GM19099 (cell line): ENCODE results near the gene KIF16B.

Experiments used
- POLR2A ChIP-seq: IDR thresholded peaks from 3 replicates; pipeline ENCODE4 v1.6.1; 2011; ENCODE audit warnings: low read depth; ENCODE audit not compliant: insufficient read length; ENCODE audit errors: extremely low read depth

Gene KIF16B

DNA sequence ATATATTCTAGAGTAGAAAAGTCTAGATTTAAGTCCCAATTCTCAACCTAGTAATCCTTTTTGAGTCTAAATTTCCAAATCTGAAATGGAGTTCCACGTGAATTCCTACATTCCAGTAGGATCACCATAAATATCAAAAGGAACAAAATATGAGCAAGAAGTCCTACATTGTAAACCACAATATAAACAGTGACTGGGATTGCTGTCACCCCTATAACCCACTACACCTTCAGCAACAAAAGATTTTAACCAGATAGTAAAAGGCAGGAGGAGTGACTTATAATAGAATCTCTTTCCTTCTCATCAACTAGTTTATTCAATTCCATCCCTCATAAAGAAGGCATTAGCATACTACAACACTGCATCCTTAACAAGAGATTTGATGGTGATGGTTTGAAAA, 210.6 kb downstream of the KIF16B start:
- TF ChIP-seq POLR2A = no peak

DNA sequence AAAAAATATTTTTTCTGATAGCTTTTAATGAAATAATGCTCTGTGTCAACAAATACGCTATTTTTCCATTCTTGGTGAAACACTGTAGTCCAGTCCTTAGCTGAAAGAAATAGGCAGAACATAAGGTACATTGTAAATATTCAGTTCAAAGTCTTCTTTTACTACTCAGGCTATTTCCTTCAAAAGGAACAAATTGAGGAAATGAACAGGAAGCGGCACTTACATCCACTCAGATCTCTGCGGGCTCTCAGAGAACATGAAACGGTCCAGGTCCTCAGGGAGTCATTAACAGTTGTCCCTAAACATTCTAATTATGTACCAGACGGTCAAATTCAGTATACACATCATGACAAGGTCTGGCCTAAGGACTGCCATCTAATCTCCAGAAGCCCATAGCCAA, 212.6 kb downstream of the KIF16B start:
- TF ChIP-seq POLR2A = no peak

DNA sequence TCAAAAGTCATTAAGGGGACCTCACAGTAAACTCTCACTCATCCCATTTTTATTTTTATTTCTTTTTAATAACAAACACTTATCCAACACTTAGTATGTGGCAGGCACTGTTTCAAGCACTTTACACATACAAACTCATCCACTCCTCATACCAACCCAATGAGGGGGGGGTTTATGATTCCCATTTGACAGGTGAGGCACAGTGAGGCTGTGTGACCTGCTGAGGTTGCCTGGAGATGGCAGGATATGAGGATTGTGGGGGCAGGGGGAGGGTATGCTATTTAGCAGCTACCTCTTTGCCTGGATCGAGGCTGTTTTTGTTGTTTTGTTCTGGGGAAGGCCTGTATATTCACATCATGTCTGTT, 219.8 kb downstream of the KIF16B start:
- TF ChIP-seq POLR2A = no peak

DNA sequence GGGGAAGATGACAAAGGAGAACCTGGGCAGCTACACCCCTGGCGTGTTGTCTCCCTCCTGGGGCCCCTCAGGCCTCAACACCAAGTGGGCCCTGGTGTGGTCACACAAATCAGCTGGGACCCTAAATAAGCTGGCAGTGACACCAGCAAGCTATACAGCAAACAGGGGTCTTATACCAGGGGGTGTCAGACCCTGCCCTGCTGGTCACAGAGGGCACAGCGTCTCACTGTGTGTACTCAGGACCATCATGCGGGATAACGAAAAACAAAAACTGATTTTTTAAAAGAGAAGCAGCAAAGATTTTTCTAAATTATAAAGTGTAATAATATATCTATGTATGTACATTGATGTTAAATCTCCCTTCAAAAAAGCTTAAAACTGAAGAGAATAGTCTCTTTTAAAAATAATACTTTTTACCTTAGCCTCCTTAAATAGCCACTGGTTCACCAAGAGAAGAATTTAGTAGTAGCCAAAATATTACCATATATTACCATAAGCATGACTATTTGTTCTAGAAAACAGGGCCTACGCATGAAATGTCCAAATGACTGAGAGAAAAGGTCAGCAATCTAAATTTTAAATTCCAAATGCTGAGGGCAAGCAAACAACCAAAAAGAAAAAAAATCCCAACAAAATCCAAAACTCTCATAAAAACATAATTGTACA, 220.4 kb downstream of the KIF16B start:
- TF ChIP-seq POLR2A = no peak

DNA sequence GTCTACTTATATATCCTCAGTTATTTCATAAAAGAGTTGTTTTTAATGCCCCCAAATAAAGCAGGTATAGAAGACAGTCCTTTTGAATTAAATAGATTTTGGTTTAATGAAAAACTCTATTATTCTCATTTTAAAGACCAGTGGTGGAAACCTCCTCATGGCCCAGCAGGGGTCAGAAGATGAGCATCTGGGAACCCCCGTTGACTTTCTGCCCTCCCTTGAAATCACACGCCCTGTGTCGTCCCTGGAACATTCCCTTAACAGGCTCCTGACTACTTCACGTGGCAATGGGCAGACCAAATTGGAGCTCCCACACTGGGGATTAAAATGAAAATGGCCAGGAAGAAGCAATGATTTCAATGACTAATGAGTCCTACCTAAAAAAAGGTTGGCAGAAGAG, 220.9 kb downstream of the KIF16B start:
- no peak for TF ChIP-seq POLR2A

DNA sequence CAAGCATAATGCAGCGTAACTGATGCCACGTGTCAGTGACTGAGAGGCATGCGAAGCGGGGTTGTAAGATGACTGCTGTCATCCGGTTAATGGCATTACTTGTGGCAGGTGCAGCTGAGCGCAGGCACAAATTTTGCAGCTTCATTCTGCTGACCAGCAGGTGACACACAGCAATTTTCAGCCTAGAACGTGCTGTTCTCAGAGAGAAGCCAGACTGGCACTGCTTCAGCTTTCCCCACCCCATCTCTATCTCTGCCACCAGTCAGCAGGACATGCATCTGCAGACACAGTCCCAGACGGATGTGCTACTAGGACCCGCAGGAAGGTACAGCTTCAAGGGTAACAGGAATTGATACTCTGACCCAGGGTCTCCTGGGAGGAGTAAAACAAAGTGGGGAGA, 221.8 kb downstream of the KIF16B start:
- TF ChIP-seq POLR2A = no peak

DNA sequence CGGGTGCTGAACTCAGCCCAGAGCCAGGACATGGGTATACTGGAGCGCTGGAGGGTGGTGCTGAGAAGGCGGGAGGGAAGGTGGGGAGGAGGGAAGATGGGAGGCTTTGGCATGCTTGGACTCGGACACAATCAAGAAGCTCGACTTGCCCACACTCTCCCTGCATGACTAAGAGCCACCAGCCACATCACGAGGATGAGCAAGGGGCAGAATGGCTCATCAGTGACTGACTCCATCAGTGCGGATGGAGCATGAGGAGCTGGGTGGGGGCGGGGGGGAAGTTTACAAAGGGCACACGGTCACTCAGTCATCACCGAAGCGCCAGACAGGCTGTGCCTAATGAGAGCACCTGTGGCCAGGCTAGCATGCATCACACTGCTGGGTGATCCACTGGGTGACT, 222.8 kb downstream of the KIF16B start:
- TF ChIP-seq POLR2A = no peak

DNA sequence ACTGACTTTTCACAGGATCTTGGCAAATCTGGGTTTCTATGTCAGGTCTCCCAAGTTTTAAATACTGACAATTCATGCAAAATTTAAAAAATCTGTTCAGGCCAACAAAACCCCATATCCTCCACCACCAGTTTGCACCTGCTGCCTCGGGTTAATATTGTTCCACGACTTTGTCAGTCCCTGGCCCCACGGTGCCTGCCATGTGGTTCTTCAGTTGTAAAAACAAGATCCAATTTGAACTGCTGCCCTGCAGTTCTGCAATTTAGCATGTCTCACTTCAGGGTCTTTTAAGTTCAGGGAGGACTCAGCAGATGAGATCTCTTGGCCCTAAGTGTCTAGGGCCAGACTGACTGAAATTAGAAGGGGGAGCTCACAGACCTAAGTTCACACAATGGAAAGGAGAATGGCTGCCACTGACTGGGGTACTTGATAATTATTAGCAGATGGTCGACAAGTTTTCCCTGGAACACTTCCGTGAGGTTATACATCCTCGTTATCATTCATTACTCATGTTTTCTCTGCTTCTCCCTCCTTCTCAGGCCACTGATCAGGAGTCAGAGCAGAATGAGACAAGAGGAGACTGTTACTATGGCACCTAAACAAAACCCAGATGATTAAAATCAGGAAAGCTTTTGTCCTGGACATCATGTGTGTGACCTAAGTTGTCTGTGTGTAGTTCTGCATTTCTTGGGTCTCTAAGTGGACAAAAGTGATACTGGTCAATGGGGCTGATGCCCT, 223.6 kb downstream of the KIF16B start:
- no peak for TF ChIP-seq POLR2A

DNA sequence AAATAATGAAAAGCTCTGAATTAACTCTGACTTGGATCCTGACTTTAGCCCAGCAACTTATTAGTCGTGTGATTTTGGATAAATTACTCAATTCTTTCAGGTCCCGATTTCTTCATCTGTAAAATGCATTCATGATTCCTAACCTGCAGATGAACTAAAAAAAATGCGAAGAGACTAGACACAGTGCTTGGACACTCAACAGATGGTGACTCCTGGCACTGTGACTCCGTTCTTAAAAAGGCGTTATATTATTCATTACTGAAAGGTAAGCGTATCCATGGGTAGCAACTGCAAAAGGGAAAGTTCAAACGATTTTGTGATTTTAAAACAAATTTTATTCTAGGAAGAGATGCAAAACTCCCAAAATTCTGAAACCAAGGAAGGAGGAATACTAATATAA, 226.3 kb downstream of the KIF16B start:
- TF ChIP-seq POLR2A = no peak

DNA sequence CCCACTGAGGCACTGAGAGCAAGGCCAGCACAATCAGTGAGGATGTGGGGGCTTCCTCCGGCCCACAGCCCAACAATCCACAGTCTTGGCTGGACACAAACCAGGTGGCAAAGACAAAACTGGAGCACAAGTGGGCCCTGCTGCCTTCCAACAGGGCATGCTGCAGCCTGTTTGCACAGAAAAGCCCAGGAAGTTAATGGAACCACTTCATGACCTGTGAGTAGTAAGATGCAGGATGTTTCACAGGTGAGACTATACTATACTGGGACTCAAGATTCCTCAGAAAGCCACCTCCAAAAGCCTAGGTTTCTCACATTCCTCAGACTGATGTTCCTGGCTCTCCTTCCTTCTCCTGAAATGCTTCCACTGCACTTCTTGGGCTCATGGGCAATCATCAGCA, 235.5 kb downstream of the KIF16B start:
- TF ChIP-seq POLR2A = no peak

DNA sequence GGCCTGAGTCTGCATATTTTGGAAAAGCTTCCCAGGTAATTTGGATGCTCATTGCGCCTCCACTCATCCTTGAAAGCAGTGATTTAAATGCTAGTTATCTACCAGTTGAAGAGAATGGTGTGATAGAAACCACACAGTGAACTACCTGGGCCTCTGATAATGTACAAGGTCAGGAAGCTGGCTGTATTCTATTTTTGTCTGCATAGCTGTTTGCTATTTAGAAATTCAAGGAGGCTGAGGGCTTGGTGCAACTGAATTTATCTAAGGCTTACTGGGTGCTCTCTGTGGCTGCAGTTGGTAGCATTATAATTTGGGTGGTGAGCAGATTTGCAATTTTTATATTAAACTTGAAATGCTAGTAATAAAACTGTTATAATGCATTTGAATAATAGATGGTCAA, 245.6 kb downstream of the KIF16B start:
- TF ChIP-seq POLR2A = no peak

DNA sequence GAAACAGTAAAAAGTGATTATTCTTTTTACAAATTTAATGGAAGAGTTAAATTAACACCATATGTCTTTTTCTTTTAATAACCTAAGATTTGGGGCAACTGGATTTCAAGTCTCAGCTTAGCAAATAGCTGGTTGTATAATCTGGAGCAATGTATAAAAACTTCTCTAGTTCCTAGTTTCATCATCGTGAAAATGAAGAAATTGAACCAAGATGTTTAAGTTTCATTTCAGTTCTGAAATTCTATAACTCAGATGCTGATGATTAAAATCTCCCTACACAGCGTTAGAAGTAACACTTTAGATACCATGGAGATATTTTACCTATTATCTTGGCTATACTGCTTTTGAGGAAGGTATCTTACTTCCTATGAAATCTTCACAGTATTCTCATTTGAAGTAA, 252.0 kb downstream of the KIF16B start:
- no peak for TF ChIP-seq POLR2A

DNA sequence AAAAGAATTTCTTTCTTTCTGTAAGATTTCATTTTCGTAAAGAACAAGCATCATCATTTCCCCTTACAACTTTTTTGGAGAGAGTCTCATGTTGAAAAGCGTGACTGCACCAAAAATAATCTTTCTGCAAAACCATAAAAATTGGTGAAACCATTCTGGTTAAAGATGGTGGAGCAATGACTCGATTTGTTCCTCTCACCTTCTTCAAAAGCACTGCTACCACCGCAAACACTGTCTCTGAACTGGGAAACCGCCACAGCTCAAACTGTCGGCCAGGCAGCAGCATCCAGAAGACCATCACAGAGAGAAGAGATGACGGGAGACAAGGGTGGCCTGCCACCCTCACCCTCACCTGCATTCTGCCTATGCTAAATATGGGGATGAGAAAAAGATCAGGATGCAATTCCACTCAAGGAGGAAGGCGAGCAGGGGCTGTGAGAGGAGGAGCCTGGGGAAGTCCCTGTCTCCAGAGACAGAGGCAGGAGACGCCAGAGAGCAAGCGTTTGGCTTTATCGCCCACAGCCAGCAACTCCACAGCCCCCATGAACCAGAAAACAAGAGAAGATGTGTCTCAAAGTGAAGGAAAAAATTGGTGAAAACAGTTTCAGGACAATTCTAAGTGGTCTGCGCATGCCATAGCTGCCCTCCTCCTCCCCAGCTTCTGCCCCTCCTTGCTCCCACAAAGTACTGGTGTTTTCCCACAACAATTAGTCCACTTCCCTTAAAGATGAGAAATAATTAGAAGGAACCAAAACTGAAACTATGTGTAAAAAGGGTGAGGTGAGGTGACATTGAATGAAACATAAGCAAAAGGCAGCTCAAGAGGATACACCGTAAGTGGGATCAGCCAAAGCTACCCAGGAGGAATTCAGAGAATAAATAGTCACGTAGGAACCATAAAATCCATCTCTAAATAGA, 255.5 kb downstream of the KIF16B start:
- TF ChIP-seq POLR2A = no peak

DNA sequence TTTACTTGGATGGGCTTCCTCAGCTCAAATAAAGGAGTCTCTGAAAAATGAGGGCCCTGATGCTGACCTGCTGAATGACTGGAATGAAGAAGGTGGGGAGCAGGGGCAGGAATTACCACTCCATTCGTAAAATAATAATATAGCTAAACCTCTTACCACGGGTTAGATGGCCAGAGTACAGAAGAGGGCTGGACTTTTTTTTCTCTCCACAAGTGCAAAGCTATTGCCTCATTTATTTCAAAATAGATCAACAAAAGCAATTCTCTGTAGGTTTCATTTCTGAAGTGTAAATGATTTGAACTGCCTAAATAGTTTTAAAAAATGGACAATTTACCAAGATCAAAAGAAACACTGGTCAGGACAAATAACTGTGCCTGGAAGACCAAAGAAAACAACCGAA, 256.7 kb downstream of the KIF16B start:
- TF ChIP-seq POLR2A = no peak

DNA sequence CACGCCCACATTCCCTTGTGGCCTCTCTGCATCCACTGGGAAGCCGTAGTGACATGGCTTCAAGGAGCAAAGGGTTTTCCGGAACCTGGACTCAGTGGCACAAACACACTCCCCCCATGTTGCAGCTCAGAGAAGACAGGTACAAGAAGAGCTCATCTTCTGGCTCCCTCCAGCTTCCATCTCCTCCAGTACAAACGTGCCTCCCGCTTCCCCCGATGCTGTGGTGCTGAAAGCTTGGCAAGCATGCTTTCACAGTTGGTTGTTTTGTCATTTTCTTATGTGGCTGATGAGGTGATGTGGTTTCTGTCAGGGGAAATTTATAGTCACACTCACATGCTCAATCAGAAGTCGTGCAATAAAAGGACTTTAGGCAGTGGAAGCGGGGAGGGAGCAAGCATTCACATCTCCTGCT, 258.5 kb downstream of the KIF16B start:
- no peak for TF ChIP-seq POLR2A

DNA sequence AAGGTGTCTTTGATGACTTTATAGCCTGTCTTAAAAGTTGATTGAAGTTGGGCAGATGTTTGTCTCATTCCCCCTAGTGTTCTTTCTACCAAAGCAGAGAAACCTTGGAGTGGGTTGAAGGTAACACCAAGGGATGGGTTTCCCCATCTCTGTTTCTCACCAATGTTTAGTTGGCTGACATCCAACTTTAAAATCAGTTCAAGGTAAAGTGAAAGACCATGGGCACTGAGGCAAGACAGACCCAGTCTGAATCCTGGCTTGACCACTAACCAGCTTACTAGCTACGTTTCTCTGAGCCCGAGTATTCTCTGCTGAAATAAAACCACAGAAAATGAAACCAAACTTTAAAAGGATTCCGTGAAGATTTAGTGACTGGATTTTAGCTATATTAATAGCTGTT, 258.9 kb downstream of the KIF16B start:
- TF ChIP-seq POLR2A = no peak
